GM12878 (cell line): ENCODE results near the gene KRTAP5-8. TPM values are rescaled to one million over a fixed set of nuclear protein-coding genes. Genes with fewer than 3 reads are reported as not detected.

Experiments used
- ATAC-seq: fragments of 200-7000 bp; cut with Tn5 transposase; 3 replicates; pipeline ENCODE4 v1.9.1; 2020; ENCODE audit warnings: mild to moderate bottlenecking, moderate library complexity
- BruUV-seq: library from RNA; stranded (reverse); fragments of 400-500 nt; replicated peaks from 2 replicates; lab custom pipeline; 2021; lab: Mats Ljungman, UMichigan
- CTCF ChIA-PET: fragments of 300-600 bp; sonication (Branson Sonifier 250); formaldehyde crosslinking; extraction: SDS; loops from one replicate; lab custom pipeline; 2021; ENCODE audit warnings: inconsistent platforms; lab: Yijun Ruan, JAX
- POLR2A ChIA-PET: fragments of 350-600 bp; formaldehyde crosslinking; extraction: SDS; loops from one replicate; lab custom pipeline; 2021; ENCODE audit warnings: inconsistent platforms; lab: Charles Lee
- RAD21 ChIA-PET: fragments of 300-600 bp; sonication (Branson Sonifier 250); formaldehyde crosslinking; loops from one replicate; lab custom pipeline; 2023; ENCODE audit warnings: antibody characterized with exemption; ENCODE audit not compliant: unreplicated experiment; lab: Charles Lee
- SMC1A ChIA-PET: fragments of 300-600 bp; sonication (Branson Sonifier 250); formaldehyde crosslinking; loops from one replicate; lab custom pipeline; 2023; ENCODE audit not compliant: unreplicated experiment, uncharacterized antibody; lab: Charles Lee
- DNase-seq: peaks from one replicate; pipeline ENCODE4 v3.0.0-alpha.2; 2011; ENCODE audit warnings: low read depth, low spot score
- FAIRE-seq: peaks from 3 replicates; lab custom pipeline; 2011; peaks lifted over from hg19 to GRCh38; lab: Jason Lieb, UNC
- H2AFZ ChIP-seq: 2 replicates; pipeline ENCODE4 v1.6.0; 2011; ENCODE audit warnings: low read depth, low read length, control low read depth; ENCODE audit not compliant: control insufficient read depth
- H3K27ac ChIP-seq: 2 replicates; pipeline ENCODE4 v1.5.1; 2011; ENCODE audit warnings: control low read depth; ENCODE audit not compliant: control insufficient read depth, insufficient read depth
- H3K27me3 ChIP-seq, 2 experiments: replicated peaks in 1 of 2; 2 replicates each; pipeline versions ENCODE4 v1.6.0 to v1.6.1; 2011; ENCODE audit warnings: low read length in 1 of 2; ENCODE audit not compliant: control insufficient read depth in 2 of 2, insufficient read depth in 2 of 2
- H3K36me3 ChIP-seq, 2 experiments: 2 replicates each; pipeline ENCODE4 v1.5.1; 2011; ENCODE audit warnings: low read length in 1 of 2; ENCODE audit not compliant: control insufficient read depth in 2 of 2, insufficient read depth in 2 of 2
- H3K4me1 ChIP-seq: 2 replicates; pipeline ENCODE4 v1.6.1; 2011; ENCODE audit warnings: mild to moderate bottlenecking, low read length, moderate library complexity, mixed read lengths; ENCODE audit not compliant: control insufficient read depth, insufficient read depth
- H3K4me2 ChIP-seq: 2 replicates; pipeline ENCODE4 v1.6.0; 2011; ENCODE audit warnings: control low read depth; ENCODE audit not compliant: control insufficient read depth, insufficient read depth
- H3K4me3 ChIP-seq: fragments of 200-600 bp; sonication (generic); 2 replicates; pipeline ENCODE4 v1.5.1; 2016
- H3K79me2 ChIP-seq: 2 replicates; pipeline ENCODE4 v1.6.0; 2011; ENCODE audit warnings: low read length; ENCODE audit not compliant: control insufficient read depth, insufficient read depth
- H3K9ac ChIP-seq: 2 replicates; pipeline ENCODE4 v1.8.0; 2011; ENCODE audit warnings: low read length, control low read depth, mixed read lengths; ENCODE audit not compliant: control insufficient read depth, insufficient read depth
- H3K9me3 ChIP-seq: replicated peaks from 3 replicates; pipeline ENCODE4 v1.5.1; 2011; ENCODE audit warnings: mild to moderate bottlenecking, low read length; ENCODE audit not compliant: control insufficient read depth, insufficient read depth
- H4K20me1 ChIP-seq: 2 replicates; pipeline ENCODE4 v1.6.0; 2011; ENCODE audit not compliant: control insufficient read depth, insufficient read depth
- ATF7 ChIP-seq: fragments of 450-650 bp; IDR thresholded peaks from 2 replicates; pipeline ENCODE4 v1.6.1; 2016; ENCODE audit warnings: low read depth, mild to moderate bottlenecking
- CBX5 ChIP-seq: sonication (generic); IDR thresholded peaks from 2 replicates; pipeline ENCODE4 v1.6.1; 2016; ENCODE audit warnings: low read depth, moderate library complexity, mild to moderate bottlenecking, inconsistent platforms
- CREB1 ChIP-seq: IDR thresholded peaks from 2 replicates; pipeline ENCODE4 v1.6.1; 2012; ENCODE audit warnings: low read depth, mild to moderate bottlenecking, inconsistent platforms
- CTCF ChIP-seq, 3 experiments: IDR thresholded peaks in 2 of 3; conservative IDR thresholded peaks in 1 of 3; 2 replicates each; pipeline ENCODE4 v1.5.1; 2011; ENCODE audit warnings: low read depth in 3 of 3, low read length in 3 of 3, mild to moderate bottlenecking in 3 of 3, control low read depth in 2 of 3, moderate library complexity in 2 of 3, inconsistent platforms in 1 of 3, mixed read lengths in 1 of 3; ENCODE audit not compliant: control insufficient read depth in 2 of 3, insufficient read depth in 1 of 3; ENCODE audit errors: extremely low read depth in 1 of 3
- E2F4 ChIP-seq: IDR thresholded peaks from 2 replicates; pipeline ENCODE4 v1.6.1; 2012; ENCODE audit warnings: low read depth, low read length, improper control_type of control experiment
- E4F1 ChIP-seq: fragments of 450-650 bp; IDR thresholded peaks from 2 replicates; pipeline ENCODE4 v1.6.1; 2018; ENCODE audit warnings: borderline replicate concordance, mild to moderate bottlenecking; ENCODE audit not compliant: partially characterized antibody
- EGR1 ChIP-seq, 2 experiments: IDR thresholded peaks; 1 replicate in 1 of 2; 2 replicates in 1 of 2; pipeline ENCODE4 v1.6.1; 2011 to 2012; ENCODE audit warnings: low read depth in 2 of 2, low read length in 2 of 2, borderline replicate concordance in 1 of 2, mild to moderate bottlenecking in 1 of 2, moderate library complexity in 1 of 2
- JUND ChIP-seq: IDR thresholded peaks from 2 replicates; pipeline ENCODE4 v1.6.1; 2012; ENCODE audit warnings: low read depth, mild to moderate bottlenecking, low read length, improper control_type of control experiment, moderate library complexity
- MXI1 ChIP-seq: fragments of 150-350 bp; IDR thresholded peaks from 2 replicates; pipeline ENCODE4 v1.6.1; 2011; ENCODE audit warnings: low read depth, mild to moderate bottlenecking, inconsistent platforms, low read length, improper control_type of control experiment
- NBN ChIP-seq: fragments of 450-650 bp; IDR thresholded peaks from 2 replicates; pipeline ENCODE4 v1.6.1; 2016
- RCOR1 ChIP-seq: conservative IDR thresholded peaks from 2 replicates; pipeline ENCODE4 v1.6.1; 2012; ENCODE audit warnings: low read depth, low read length, improper control_type of control experiment
- RELB ChIP-seq: fragments of 450-650 bp; IDR thresholded peaks from 2 replicates; pipeline ENCODE4 v1.6.1; 2017; ENCODE audit warnings: low read depth, mild to moderate bottlenecking, moderate library complexity
- SP1 ChIP-seq: IDR thresholded peaks from one replicate; pipeline ENCODE4 v1.6.1; 2011; ENCODE audit warnings: low read depth, low read length
- TBL1XR1 ChIP-seq: IDR thresholded peaks from 2 replicates; pipeline ENCODE4 v1.6.1; 2012; ENCODE audit warnings: low read depth, low read length, improper control_type of control experiment
- TCF3 ChIP-seq: IDR thresholded peaks from 2 replicates; pipeline ENCODE4 v1.6.1; 2012; ENCODE audit warnings: low read depth, mild to moderate bottlenecking, low read length, borderline replicate concordance; ENCODE audit not compliant: insufficient read depth
- ZNF207 ChIP-seq: fragments of 450-650 bp; IDR thresholded peaks from 2 replicates; pipeline ENCODE4 v1.6.1; 2014; ENCODE audit warnings: antibody characterized with exemption, mild to moderate bottlenecking, borderline replicate concordance
- ZNF217 ChIP-seq: fragments of 450-650 bp; IDR thresholded peaks from 2 replicates; pipeline ENCODE4 v1.6.1; 2017; ENCODE audit warnings: antibody characterized with exemption, mild to moderate bottlenecking
- WGBS: methylation state at CpG from one replicate; pipeline ENCODE4 v1.1.6; 2016; ENCODE audit warnings: low lambda C conversion rate; ENCODE audit not compliant: insufficient replicate concordance, insufficient coverage; ENCODE audit errors: missing lambda C conversion rate; 5-methylcytosine and 5-hydroxymethylcytosine counted together
- in situ Hi-C: fragments of 300-500 bp; cut with MboI; formaldehyde crosslinking; loops from 9 replicates; pipeline ENCODE4 v1.14.3; 2018; ENCODE audit warnings: mixed read lengths
- intact Hi-C: fragments of 100-400 bp; cut with micrococcal nuclease; formaldehyde crosslinking; loops from one replicate; pipeline ENCODE4 v1.14.2; 2022; ENCODE audit not compliant: unreplicated experiment
- polyA plus RNA-seq, 11 experiments: library from polyadenylated mRNA; depleted of rRNA in 4 of 11; unstranded in 6 of 11; stranded (reverse) in 5 of 11; fragments of >200 nt; fragmentation: Nextera tagmentation in 4 of 11; fragmentation: Illumina TruSeq in 1 of 11; extraction: Ambion mirVana in 4 of 11; extraction: Trizol in 1 of 11; gene quantifications; 1 replicate in 1 of 11; 2 replicates in 10 of 11; pipeline versions ENCODE4 v1.2.1 to v1.2.3, GENCODE V29; 2011 to 2016; ENCODE audit warnings: inconsistent platforms in 2 of 11, missing spikeins in 2 of 11, low read depth in 1 of 11
- total RNA-seq, 4 experiments: library from RNA; depleted of rRNA in 3 of 4; stranded (reverse); fragments of >200 nt in 3 of 4; fragmentation: Illumina TruSeq in 1 of 4; extraction: Trizol in 1 of 4; gene quantifications; 2 replicates each; pipeline versions ENCODE4 v1.2.1 to v1.2.3, GENCODE V29; 2013 to 2021

The KRTAP5-8 gene
- total and polyA plus RNA-seq, 10 of the 15 experiments (the other 5 are each of a cell fraction or from before 2014, with no cell fraction given): 0.07 to 0.36 (median 0.13) TPM; not detected in 6

GRCh38 chr11:71527576-71528210 is 10.1 kb upstream of the KRTAP5-8 start:
- RAD21 ChIA-PET: no interaction called here
- intact Hi-C loops (no loop called here), in situ Hi-C loops (no loop called here)
- Histone ChIP-seq H3K9me3 (no peaks in the 10 kb centered on the region; the same call in 2 of the 3 replicates), H3K79me2 (no peaks in the 10 kb centered on the region), H3K36me3 (no peaks in the 10 kb centered on the region), H3K4me2 (no peak overlapping the region), H2AFZ (no peak overlapping the region), H3K4me1 (peaks cover 4% of the 10 kb centered on the region; the same call in 1 of the 2 replicates), H4K20me1 (no peaks in the 10 kb centered on the region), H3K4me3 (no peak overlapping the region), H3K27me3 (no peaks in the 10 kb centered on the region), H3K9ac (no peak overlapping the region), H3K27ac (no peak overlapping the region)
- no TSS peak for BruUV-seq
- ATAC-seq: no peak
- FAIRE-seq: no peak
- WGBS: 67% methylated on average over 6 of the region's 6 CpGs
- no peak for DNase-seq
- SMC1A ChIA-PET: no interaction called here
- POLR2A ChIA-PET: no interaction called here
- CTCF ChIA-PET: no interaction called here
- no peak for TF ChIP-seq CBX5
- no peak for TF ChIP-seq MXI1
- TF ChIP-seq TBL1XR1: no peak
- no peak for TF ChIP-seq RCOR1
- no peak for TF ChIP-seq CTCF (IDR thresholded peaks at IDR 0.05 in 2 of 3, conservative IDR thresholded peaks at IDR 0.05 in 1 of 3; ENCODE audit: control insufficient read depth in 2 of 3, extremely low read depth in 1 of 3, insufficient read depth in 1 of 3, low read depth in 3 of 3, low read length in 3 of 3)
- TF ChIP-seq JUND: no peak
- TF ChIP-seq TCF3: no peak
- TF ChIP-seq ZNF217: no peak
- TF ChIP-seq NBN: no peak
- TF ChIP-seq RELB: no peak
- no peak for TF ChIP-seq E4F1
- no peak for TF ChIP-seq CREB1
- TF ChIP-seq ATF7: no peak
- no peak for TF ChIP-seq E2F4
- TF ChIP-seq ZNF207: no peak
- no peak for TF ChIP-seq EGR1 (IDR thresholded peaks at IDR 0.05; ENCODE audit: borderline replicate concordance in 1 of 2, low read depth in 2 of 2, low read length in 2 of 2)
- TF ChIP-seq SP1: no peak
